ENCODE results near the gene ARAP2. TPM values are rescaled to one million over a fixed set of nuclear protein-coding genes. Genes with fewer than 3 reads are reported as not detected.

Gene ARAP2
- total RNA-seq, 2 experiments from 2014 or later: 49.3 to 57.7 TPM

DNA sequence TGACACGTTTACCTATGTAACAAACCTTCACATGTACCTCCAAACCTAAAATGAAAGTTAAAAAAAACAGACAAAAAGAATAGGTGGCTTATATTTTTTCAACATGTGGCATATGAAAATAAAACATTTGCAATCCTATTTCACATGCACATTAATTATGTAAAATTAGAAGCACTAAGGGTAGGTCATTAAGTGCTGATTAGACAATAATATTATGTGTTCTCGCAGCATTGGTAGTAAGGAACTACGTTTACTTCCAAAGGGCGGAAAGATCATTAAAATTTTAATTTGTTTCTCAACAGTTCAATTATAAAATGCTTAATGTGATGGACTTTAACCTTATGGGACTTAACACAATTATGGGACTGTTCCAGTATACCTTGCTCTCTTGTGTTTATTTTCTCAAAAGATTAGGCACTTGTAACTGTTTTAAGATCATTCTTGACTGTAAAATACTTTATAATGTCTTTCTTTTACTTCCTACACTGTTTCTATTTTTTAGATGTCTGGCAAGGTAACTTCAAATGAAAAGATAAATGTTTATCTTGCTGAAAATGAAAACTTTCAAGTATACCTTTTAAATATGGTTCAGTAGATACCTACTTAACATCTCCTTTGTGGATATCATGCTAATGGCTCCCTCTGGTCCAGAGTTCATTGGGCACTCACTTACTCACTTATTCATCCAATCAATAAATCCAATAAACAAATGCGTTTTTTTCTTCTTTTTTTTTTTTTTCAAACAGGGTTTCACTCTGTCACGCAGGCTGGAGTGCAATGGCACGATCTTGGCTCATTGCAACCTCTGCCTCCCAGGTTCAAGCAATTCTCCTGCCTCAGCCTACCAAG, 202.0 kb downstream of the ARAP2 start:
- no peaks in the 10 kb centered on the region for H3K9me3 Mint-ChIP-seq
- H3K27me3 Mint-ChIP-seq: no peaks in the 10 kb centered on the region
- intact Hi-C loops (cut with micrococcal nuclease): no loop called here
- no peak for DNase-seq
- POLR2A ChIA-PET: no interaction called here
- H3K36me3 Mint-ChIP-seq: peaks cover 2% of the 10 kb centered on the region
- CTCF ChIA-PET: no interaction called here
- H3K27ac Mint-ChIP-seq: no peak overlapping the region
- H3K4me3 Mint-ChIP-seq: no peak overlapping the region
- no peaks in the 10 kb centered on the region for H3K4me1 Mint-ChIP-seq (ENCODE audit: low read depth)

DNA sequence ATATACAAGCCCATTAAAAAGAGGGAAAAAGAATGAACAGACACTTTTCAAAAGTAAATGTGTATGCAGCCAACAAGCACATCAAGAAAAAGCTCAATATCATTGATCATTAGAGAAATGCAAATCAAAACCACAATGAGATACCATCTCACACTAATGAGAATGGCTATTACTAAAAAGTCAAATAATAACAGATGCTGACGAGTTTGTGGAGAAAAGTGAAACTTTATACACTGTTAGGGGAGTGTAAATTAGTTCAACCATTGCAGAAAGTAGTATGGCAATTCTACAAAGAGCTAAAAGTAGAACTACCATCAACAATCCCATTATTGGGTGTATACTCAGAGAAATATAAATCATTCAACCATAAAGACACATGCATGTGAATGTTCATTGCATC, 203.0 kb downstream of the ARAP2 start:
- no peaks in the 10 kb centered on the region for H3K9me3 Mint-ChIP-seq
- CTCF ChIA-PET: no interaction called here
- peaks cover 2% of the 10 kb centered on the region for H3K36me3 Mint-ChIP-seq
- H3K4me3 Mint-ChIP-seq: no peak overlapping the region
- intact Hi-C loops (cut with micrococcal nuclease): no loop called here
- DNase-seq: no peak
- POLR2A ChIA-PET: no interaction called here
- H3K27ac Mint-ChIP-seq: no peak overlapping the region
- H3K27me3 Mint-ChIP-seq: no peaks in the 10 kb centered on the region
- no peaks in the 10 kb centered on the region for H3K4me1 Mint-ChIP-seq (ENCODE audit: low read depth)

DNA sequence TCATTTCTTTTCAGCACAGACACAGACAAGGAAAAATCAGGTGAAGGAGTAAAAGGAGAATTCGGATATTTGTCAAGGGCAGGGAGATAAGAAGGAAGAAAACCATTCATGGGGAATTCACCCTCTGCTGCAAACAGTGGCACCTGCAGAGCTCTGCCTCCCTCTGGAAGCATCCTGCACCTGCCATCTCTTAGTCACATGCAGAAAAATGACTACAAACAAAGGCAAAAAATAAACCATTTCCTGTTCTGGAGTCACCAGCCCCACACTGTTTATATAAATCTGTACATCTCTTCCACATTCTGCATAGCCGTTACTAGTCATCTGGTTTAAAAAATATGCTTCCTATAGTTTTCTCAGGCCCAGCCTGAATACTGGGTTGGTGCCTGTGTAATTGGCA, 205.3 kb downstream of the ARAP2 start:
- CTCF ChIA-PET: no interaction called here
- POLR2A ChIA-PET: no interaction called here
- intact Hi-C loops (cut with micrococcal nuclease): no loop called here
- Mint-ChIP-seq H3K27ac (no peak overlapping the region), H3K36me3 (peaks cover 2% of the 10 kb centered on the region), H3K4me3 (no peak overlapping the region), H3K27me3 (no peaks in the 10 kb centered on the region), H3K9me3 (peaks cover 2% of the 10 kb centered on the region), H3K4me1 (ENCODE audit: low read depth) (peaks cover 3% of the 10 kb centered on the region)
- DNase-seq: no peak

DNA sequence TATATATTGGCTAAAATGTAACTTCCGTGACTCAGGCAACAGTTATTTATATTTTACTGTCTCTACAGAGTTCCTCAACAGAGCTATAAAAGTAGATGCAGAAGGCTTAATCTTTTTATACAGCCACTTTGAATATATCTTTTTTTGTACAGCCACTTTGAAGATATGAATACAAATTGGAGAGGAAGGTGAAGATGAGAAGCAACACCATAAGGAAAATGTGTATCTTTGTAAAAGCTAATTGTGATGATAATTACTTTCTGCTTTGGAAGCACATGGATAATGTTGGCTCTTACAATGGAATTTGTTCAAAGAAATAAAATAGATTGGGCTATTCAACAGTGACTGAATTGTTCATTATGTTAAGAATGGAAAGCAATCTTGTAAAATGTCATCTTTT, 205.8 kb downstream of the ARAP2 start:
- intact Hi-C loops (cut with micrococcal nuclease): no loop called here
- Mint-ChIP-seq H3K4me3 (no peak overlapping the region), H3K36me3 (peaks cover 2% of the 10 kb centered on the region), H3K27ac (no peak overlapping the region), H3K27me3 (no peaks in the 10 kb centered on the region), H3K9me3 (peaks cover 7% of the 10 kb centered on the region), H3K4me1 (ENCODE audit: low read depth) (peaks cover 3% of the 10 kb centered on the region)
- POLR2A ChIA-PET: no interaction called here
- CTCF ChIA-PET: no interaction called here
- no peak for DNase-seq

DNA sequence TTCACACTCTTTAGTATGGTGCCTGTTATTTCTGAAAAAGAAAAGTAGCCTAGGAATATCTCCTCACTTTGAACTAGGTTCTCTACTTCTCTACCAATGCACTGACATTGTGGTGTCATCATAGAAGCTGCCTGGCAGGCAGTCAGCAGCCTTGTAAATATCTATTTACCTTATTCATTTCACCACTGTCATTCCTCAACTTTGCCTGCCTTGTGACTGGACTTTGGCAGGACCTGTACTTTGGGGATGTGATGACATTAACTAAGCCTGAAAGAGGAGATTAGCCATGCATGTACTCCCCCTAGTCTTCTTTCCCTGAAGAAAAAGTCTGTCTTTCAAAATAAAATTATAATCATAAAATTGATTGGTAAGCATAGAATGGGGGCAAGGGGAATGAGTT, 207.2 kb downstream of the ARAP2 start:
- Mint-ChIP-seq H3K4me1 (ENCODE audit: low read depth) (peaks cover 3% of the 10 kb centered on the region), H3K27me3 (no peaks in the 10 kb centered on the region), H3K36me3 (peaks cover 2% of the 10 kb centered on the region), H3K27ac (no peak overlapping the region), H3K9me3 (peaks cover 7% of the 10 kb centered on the region), H3K4me3 (no peak overlapping the region)
- no peak for DNase-seq
- ChIA-PET CTCF (no interaction called here), POLR2A (no interaction called here)
- intact Hi-C loops (cut with micrococcal nuclease): no loop called here

DNA sequence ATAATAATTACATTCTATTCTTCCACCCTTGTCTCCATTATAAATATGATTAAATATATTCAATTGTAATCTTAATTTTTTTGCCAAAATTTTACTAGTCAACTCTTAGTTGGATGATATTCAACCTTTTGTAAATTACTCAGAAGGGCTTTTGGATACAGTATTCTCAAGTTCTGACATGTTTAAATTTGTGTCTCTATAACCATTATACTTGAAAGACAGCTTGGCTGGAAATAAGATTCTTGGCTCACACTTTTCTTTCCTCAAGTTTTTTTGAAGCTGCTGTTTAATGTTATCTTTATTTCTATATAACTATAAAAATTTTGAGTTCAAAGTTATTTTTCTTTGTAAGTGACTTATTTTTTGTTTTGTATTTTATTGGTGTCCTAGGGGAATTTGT, 214.4 kb downstream of the ARAP2 start:
- Mint-ChIP-seq H3K27me3 (no peaks in the 10 kb centered on the region), H3K4me3 (no peak overlapping the region), H3K36me3 (no peaks in the 10 kb centered on the region), H3K27ac (no peak overlapping the region), H3K4me1 (ENCODE audit: low read depth) (peaks cover 2% of the 10 kb centered on the region), H3K9me3 (peaks cover 7% of the 10 kb centered on the region)
- intact Hi-C loops (cut with micrococcal nuclease): no loop called here
- CTCF ChIA-PET: no interaction called here
- POLR2A ChIA-PET: interaction anchor here (0.6 kb wide), 1 partner anchor 1331 kb away, joined by 3 read pairs; no protein-coding TSS in a partner anchor
- no peak for DNase-seq

DNA sequence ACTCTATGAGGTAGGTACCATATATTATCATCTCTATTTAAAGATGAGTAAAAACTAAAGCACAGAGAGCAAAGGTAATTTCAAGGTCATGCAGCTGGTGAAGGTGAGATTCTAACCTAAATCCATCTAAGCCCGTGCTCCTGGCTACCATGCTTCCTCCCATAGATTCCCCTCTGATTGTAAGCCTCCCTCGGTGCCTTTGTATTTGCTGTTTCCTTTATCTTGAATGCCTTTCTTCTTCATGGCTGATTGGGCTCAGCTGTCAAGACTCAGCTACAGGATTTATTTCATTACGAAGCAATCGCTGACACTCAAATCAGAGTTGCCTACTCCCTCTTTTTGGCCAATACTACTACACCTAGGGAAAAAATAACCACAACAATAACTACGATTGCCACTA, 217.1 kb downstream of the ARAP2 start:
- H3K9me3 Mint-ChIP-seq: no peaks in the 10 kb centered on the region

DNA sequence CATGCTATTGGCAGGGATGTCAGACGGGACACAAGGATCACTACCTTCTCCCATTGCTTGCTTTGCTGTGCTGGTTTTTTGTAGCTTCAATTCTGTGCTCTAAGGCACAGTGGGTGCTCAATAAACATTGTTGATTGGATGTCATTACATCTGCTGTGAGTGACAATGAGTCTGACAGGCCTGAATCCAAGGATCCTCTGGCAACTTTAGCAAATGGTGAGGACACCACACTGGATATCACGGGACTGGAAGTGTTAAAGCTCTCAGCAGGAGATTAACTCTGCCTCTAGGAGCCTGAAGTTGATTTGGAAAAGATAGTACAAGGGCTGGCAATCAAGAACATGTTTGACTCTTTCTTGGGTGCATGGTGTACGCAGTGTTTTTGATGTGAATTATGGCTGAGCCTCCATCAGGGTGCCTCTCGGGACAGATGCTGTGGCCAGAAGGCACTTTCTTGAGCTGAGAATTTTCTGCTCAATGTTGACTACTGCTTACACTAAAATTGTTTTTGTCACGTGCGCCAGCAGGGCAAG, 217.9 kb downstream of the ARAP2 start:
- no peak overlapping the region for H3K4me3 Mint-ChIP-seq
- no peak overlapping the region for H3K27ac Mint-ChIP-seq
- CTCF ChIA-PET: no interaction called here
- POLR2A ChIA-PET: no interaction called here
- H3K4me1 Mint-ChIP-seq (ENCODE audit: low read depth): no peaks in the 10 kb centered on the region
- DNase-seq: no peak
- no peaks in the 10 kb centered on the region for H3K27me3 Mint-ChIP-seq
- no peaks in the 10 kb centered on the region for H3K36me3 Mint-ChIP-seq
- H3K9me3 Mint-ChIP-seq: no peaks in the 10 kb centered on the region
- intact Hi-C loops (cut with micrococcal nuclease): no loop called here

More for the DNA sequence above, 217.1 kb downstream of the ARAP2 start:
- Mint-ChIP-seq H3K4me1 (ENCODE audit: low read depth) (no peaks in the 10 kb centered on the region), H3K27ac (no peak overlapping the region), H3K36me3 (no peaks in the 10 kb centered on the region), H3K4me3 (no peak overlapping the region), H3K27me3 (no peaks in the 10 kb centered on the region)
- ChIA-PET POLR2A (no interaction called here), CTCF (no interaction called here)
- intact Hi-C loops (cut with micrococcal nuclease): no loop called here
- DNase-seq: no peak

DNA sequence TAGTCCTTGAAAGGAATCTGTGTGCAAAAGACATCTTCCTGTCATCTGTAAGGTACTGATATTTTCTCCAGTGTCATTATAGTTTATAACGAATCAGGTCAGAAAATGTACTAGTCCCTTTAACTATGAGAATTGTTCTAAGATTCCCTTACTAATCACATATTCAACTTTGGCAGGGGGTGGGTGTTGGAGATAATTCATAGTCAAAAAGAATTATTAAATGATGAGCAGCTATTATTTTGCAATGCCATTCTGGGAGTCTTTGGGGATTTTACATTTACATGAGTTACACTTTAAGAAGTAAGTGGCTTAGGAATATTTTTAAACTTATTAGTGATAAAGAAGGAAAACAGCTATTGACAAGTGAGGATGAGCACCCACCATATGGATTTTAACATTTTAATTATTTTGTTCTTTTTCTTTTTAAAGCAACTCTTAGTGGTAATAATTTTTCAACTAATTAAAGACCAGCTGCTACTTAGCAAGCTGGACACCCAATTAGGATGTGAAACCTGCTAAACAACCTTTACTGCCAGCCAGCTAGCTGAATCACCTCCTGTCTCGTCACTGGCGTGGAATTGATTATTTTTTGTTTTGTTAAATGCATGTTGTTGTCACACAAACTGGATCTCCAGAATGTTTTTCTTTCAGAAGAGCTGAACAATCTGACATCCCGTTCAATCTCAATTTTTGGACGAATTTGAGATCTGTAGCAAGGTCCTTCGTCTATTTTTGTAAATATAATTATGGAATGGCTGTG, 219.2 kb downstream of the ARAP2 start:
- no peak for DNase-seq
- no peaks in the 10 kb centered on the region for H3K4me1 Mint-ChIP-seq (ENCODE audit: low read depth)
- no peaks in the 10 kb centered on the region for H3K9me3 Mint-ChIP-seq
- no peaks in the 10 kb centered on the region for H3K36me3 Mint-ChIP-seq
- no peaks in the 10 kb centered on the region for H3K27me3 Mint-ChIP-seq
- POLR2A ChIA-PET: no interaction called here
- CTCF ChIA-PET: interaction anchor here (0.9 kb wide), 1 partner anchor 8 kb away, joined by 4 read pairs; no protein-coding TSS in a partner anchor
- no peak overlapping the region for H3K27ac Mint-ChIP-seq
- H3K4me3 Mint-ChIP-seq: no peak overlapping the region
- intact Hi-C loops (cut with micrococcal nuclease): no loop called here

DNA sequence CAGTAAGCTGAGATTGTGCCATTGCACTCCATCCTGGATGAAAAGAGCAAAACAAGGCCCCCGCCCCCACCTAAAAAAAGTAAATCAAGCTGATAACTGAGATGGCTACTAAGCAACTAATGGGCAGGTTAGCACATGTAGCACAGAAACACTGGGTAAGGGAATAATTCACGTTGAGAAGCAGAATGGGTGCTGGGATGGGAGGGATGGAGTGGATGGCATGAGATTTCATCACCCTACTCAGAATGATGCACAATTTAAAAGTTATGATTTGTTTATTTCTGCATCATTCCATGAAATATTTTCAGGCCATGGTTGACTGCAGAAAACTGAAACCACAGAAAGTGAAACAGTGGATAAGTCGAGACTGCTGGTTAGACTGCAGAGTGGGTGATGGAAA, 224.0 kb downstream of the ARAP2 start:
- Mint-ChIP-seq H3K4me1 (ENCODE audit: low read depth) (no peaks in the 10 kb centered on the region), H3K36me3 (no peaks in the 10 kb centered on the region), H3K27me3 (no peaks in the 10 kb centered on the region), H3K27ac (no peak overlapping the region), H3K9me3 (no peaks in the 10 kb centered on the region), H3K4me3 (no peak overlapping the region)
- intact Hi-C loops (cut with micrococcal nuclease): no loop called here
- ChIA-PET POLR2A (no interaction called here), CTCF (no interaction called here)
- no peak for DNase-seq
